Neural crest cell (in vitro differentiated cells): ENCODE data around the gene NME4. TPM values are rescaled to one million over a fixed set of nuclear protein-coding genes. Genes with fewer than 3 reads are reported as not detected.
"Not testable (repeated sequence)": the region's sequence is repeated elsewhere in the genome, so short reads cannot be mapped to it uniquely, and the experiment has no call there.

Experiments
- DNase-seq: peaks from one replicate; pipeline ENCODE4 v3.0.0; 2021; ENCODE audit warnings: low read depth, mixed read lengths, low spot score
- H3K27ac Mint-ChIP-seq: one replicate; pipeline ENCODE4 v1.8.0; 2021; ENCODE audit warnings: mild to moderate bottlenecking, mixed read lengths; ENCODE audit not compliant: unreplicated experiment
- H3K27me3 Mint-ChIP-seq: 2 replicates; pipeline ENCODE4 v1.8.0; 2021; ENCODE audit warnings: low read depth, mild to moderate bottlenecking, mixed read lengths
- H3K36me3 Mint-ChIP-seq: 2 replicates; pipeline ENCODE4 v1.8.0; 2021; ENCODE audit warnings: low read depth, mild to moderate bottlenecking, mixed read lengths
- H3K4me1 Mint-ChIP-seq: 2 replicates; pipeline ENCODE4 v1.8.0; 2021; ENCODE audit warnings: mixed read lengths
- H3K4me3 Mint-ChIP-seq: one replicate; pipeline ENCODE4 v1.8.0; 2021; ENCODE audit warnings: mild to moderate bottlenecking, mixed read lengths
- H3K9me3 Mint-ChIP-seq: 2 replicates; pipeline ENCODE4 v1.8.0; 2021; ENCODE audit warnings: mixed read lengths
- total RNA-seq: library from RNA; stranded (reverse); gene quantifications from 2 replicates; pipeline ENCODE4 v1.2.1, GENCODE V29; 2021
- TF ChIP-seq, protein P1 (sequence below): fragments of 200-600 bp; sonication (generic); conservative IDR thresholded peaks from 2 replicates; pipeline ENCODE4 v1.5.0; 2021; ENCODE audit warnings: antibody characterized with exemption, mild to moderate bottlenecking

NME4 gene
- total RNA-seq, 1 donor from 2014 or later = 233 TPM

DNA sequence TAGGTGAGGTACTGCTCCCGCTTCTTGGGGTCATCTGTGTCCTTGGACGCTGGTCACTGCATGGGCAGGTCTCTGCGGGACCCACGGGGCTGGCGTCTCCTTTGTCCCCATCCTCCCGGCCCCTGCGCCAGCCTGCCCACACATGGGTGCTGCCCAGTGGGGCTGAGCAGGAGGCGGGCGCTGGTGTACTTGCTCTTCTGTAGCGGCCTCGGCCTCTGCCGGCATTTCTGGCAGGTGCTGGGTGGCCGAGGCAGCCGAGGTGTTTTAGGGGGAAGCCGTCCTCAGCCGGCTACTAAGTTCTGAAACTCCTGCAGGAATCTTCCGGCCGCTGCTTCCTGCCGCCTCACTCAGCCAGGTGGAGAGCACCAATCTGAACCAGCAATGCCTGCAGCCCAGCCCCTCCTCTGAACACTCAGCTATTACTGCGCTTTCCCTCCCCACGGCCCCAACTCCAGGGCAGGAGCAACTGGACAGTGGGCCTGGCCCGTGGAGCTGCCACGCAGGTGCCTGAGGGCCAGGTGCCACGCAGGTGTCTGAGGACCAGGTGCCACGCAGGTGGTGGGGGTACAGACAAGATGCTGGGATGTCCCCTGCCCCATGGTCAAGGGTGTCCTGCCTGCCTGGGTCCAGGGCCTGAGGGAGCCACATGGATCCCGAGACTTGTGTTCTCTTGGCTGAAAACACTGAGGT lies 14.7 kb downstream of the NME4 start:
- H3K9me3 Mint-ChIP-seq = no peaks in the 10 kb centered on the region
- DNase-seq = no peak
- H3K36me3 Mint-ChIP-seq = no peaks in the 10 kb centered on the region
- H3K4me3 Mint-ChIP-seq = no peak overlapping the region
- H3K27me3 Mint-ChIP-seq = no peaks in the 10 kb centered on the region
- TF ChIP-seq, protein P1, sequence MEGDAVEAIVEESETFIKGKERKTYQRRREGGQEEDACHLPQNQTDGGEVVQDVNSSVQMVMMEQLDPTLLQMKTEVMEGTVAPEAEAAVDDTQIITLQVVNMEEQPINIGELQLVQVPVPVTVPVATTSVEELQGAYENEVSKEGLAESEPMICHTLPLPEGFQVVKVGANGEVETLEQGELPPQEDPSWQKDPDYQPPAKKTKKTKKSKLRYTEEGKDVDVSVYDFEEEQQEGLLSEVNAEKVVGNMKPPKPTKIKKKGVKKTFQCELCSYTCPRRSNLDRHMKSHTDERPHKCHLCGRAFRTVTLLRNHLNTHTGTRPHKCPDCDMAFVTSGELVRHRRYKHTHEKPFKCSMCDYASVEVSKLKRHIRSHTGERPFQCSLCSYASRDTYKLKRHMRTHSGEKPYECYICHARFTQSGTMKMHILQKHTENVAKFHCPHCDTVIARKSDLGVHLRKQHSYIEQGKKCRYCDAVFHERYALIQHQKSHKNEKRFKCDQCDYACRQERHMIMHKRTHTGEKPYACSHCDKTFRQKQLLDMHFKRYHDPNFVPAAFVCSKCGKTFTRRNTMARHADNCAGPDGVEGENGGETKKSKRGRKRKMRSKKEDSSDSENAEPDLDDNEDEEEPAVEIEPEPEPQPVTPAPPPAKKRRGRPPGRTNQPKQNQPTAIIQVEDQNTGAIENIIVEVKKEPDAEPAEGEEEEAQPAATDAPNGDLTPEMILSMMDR = no peak
- no peaks in the 10 kb centered on the region for H3K4me1 Mint-ChIP-seq
- no peak overlapping the region for H3K27ac Mint-ChIP-seq

DNA sequence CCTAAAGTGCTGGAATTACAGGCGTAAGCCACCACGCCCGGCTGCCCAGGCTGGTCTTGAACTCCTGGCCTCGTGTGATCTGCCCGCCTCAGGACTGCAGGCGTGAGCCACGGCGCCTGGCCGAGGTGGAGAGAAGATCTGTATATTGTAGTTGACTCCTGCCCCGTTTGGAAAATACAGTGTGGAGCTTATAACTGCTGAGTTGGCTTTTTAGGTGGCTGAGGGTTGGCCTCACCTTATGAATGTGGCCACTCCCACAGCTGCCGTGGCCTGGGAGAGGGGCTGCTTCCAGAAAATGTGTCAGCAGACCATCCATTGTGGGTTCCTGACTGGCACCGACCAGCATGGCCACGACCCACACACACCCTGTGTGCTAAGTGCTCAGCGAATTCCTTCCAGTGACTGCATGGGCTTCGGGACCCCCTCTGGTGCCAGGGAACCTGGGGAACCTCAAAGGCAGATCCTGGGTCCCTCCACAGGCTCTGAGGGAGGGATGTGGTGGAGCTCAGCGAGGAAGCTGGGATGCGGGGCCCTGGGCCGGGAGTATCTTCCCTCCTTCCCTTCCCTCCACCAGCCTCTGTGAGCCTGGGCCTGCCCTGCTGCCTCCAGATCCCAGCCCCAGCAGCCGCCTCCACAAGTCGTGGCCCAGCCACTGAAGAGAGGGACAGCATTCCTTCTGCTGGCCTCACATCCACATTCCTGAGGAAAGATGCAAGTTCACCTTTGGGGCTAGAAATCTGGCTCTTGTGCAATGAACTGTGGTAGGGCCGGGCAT lies 17.6 kb downstream of the NME4 start:
- no peaks in the 10 kb centered on the region for H3K4me1 Mint-ChIP-seq
- no peak for DNase-seq
- H3K27me3 Mint-ChIP-seq = no peaks in the 10 kb centered on the region
- H3K27ac Mint-ChIP-seq = no peak overlapping the region
- no peaks in the 10 kb centered on the region for H3K9me3 Mint-ChIP-seq
- H3K4me3 Mint-ChIP-seq = no peak overlapping the region
- no peaks in the 10 kb centered on the region for H3K36me3 Mint-ChIP-seq
- TF ChIP-seq, protein P1 = no peak

DNA sequence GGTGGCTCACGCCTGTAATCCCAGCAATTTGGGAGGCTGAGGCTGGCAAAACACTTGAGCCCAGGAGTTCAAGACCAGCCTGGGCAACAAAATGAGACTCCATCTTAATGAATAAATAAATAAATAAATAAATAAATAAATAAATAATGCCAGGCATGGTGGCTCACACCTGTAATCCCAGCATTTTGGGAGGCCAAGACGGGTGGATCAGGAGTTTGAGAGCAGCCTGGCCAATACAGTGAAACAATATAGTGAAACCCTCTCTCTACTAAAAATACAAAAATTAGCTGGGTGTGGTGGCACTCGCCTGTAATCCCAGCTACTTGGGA lies 18.1 kb downstream of the NME4 start:
- not testable (repeated sequence) for H3K4me1 Mint-ChIP-seq, H3K27me3 Mint-ChIP-seq, H3K4me3 Mint-ChIP-seq, H3K27ac Mint-ChIP-seq, H3K36me3 Mint-ChIP-seq, H3K9me3 Mint-ChIP-seq, DNase-seq

DNA sequence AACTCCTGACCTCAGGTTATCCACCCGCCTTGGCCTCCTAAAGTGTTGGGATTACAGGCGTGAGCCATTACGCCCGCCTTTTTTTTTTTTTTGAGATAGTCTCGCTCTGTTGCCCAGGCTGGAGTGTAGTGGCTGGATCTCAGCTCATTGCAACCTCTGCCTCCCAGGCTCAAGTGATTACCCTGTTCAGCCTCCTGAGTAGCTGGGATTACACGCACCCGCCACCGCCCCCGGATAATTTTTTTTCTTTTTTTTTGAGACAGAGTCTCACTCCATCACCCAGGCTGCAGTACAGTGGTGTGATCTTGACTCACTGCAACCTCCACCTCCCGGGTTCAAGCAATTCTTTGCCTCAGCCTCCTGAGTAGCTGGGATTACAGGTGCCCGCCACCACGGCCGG lies 25.2 kb downstream of the NME4 start:
- H3K4me3 Mint-ChIP-seq, DNase-seq, H3K9me3 Mint-ChIP-seq, H3K36me3 Mint-ChIP-seq, H3K27ac Mint-ChIP-seq: not testable (repeated sequence)
- Mint-ChIP-seq H3K27me3 (peaks cover 23% of the 10 kb centered on the region), H3K4me1 (peaks cover 18% of the 10 kb centered on the region)

DNA sequence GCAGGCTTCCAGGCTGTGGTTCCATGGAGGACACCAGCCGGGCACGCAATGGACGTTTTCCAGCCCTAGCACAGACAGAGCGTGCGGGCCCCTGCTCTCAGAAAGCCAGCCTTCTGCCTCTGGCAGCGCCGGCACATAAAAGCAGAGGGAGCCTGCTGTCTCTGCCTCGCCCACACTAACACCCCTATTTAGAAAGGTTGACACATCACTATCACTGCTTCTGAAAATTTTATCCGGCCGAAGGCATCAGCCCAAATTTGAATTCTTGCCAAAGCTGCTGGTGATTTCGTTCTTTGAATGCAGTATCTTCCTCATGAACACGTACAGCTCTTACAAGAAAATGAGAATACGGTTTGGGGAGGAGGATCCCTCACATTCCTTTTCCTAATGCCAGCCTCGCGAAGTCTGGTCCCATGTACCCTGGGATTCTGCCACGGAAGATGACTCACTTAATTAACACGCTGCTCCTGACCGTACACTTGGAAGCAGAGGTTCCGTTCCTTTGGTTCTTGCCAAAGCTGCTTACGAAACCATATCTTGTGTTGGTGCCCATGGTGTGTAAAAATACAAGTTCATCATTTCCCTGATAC lies 27.1 kb downstream of the NME4 start:
- TF ChIP-seq, protein P1 = no peak
- Mint-ChIP-seq H3K9me3 (no peaks in the 10 kb centered on the region), H3K4me1 (peaks cover 36% of the 10 kb centered on the region), H3K27ac (no peak overlapping the region), H3K4me3 (peak overlapping the region; percentile 83), H3K36me3 (peaks cover 2% of the 10 kb centered on the region), H3K27me3 (peaks cover 23% of the 10 kb centered on the region)
- DNase-seq = no peak

DNA sequence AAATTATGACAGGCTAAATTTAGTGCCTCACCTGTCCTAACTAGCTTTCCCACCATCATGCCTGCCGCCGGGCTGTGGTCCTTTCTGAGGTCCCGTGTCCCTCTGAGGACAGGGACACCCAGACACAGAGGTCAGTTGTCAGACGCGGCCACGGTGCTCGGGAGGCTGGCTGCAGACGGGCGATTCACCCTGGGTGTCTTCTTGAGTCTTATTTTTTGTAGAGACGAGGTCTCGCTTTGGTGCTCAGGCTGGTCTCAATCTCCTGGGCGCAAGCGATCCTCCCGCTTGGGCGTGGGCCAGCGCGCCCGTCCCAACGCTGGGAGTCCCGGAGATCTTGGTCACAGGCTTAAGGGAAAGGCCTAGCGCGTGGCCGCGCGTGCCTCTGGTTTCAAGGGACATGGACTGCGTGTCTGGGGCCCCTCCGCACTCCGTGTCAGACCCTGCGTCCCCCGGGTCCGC lies 27.7 kb downstream of the NME4 start:
- no peak overlapping the region for H3K27ac Mint-ChIP-seq
- peak overlapping the region; percentile 83 for H3K4me3 Mint-ChIP-seq
- H3K4me1 Mint-ChIP-seq = peaks cover 36% of the 10 kb centered on the region
- H3K36me3 Mint-ChIP-seq = peaks cover 2% of the 10 kb centered on the region
- DNase-seq = no peak
- no peaks in the 10 kb centered on the region for H3K9me3 Mint-ChIP-seq
- TF ChIP-seq, protein P1 = no peak
- H3K27me3 Mint-ChIP-seq = peaks cover 23% of the 10 kb centered on the region
